H1 (cell line): ENCODE measurements around the gene JAK2. TPM values are rescaled to one million over a fixed set of nuclear protein-coding genes. Genes with fewer than 3 reads are reported as not detected.

ENCODE experiments used
- polyA plus RNA-seq, 7 experiments: library from polyadenylated mRNA; depleted of rRNA in 3 of 7; stranded (reverse) in 5 of 7; unstranded in 2 of 7; fragments of >200 nt in 5 of 7; fragments of 200-250 nt in 2 of 7; gene quantifications; 1 replicate in 5 of 7; 2 replicates in 1 of 7; 4 replicates in 1 of 7; pipeline versions ENCODE4 v1.2.1 to v1.2.3, GENCODE V29; 2011 to 2013; ENCODE audit warnings: missing spikeins in 2 of 7, mixed read lengths in 2 of 7
- total RNA-seq: library from RNA; stranded (reverse); fragmentation: NEBNext Ultra II Directional; extraction: Animal tissue kit (Norgen Biotek cat#: 25700); gene quantifications from 2 replicates; pipeline ENCODE4 v1.2.1, GENCODE V29; 2021

JAK2 gene
- total and polyA plus RNA-seq, 2 of the 8 experiments (the other 6 are each of a cell fraction or from before 2014, with no cell fraction given) = 0.50 to 2.1 TPM

Other genes starting within 250 kb of the JAK2 start
- 23.9 and 30.0 TPM in 2 replicates for gene AK3, start 244.1 kb upstream of the JAK2 start, total RNA-seq
- 7.8 and 8.9 TPM in 2 replicates for gene AK3, start 244.1 kb upstream of the JAK2 start, polyA plus RNA-seq (2011; rRNA removed)
- 29.5 and 29.7 TPM in 2 replicates for gene RCL1, start 192.3 kb upstream of the JAK2 start, total RNA-seq
- 21.0 and 24.0 TPM in 2 replicates for gene RCL1, start 192.3 kb upstream of the JAK2 start, polyA plus RNA-seq (2011; rRNA removed)
- not detected in 2 replicates for gene INSL6, start 200.4 kb downstream of the JAK2 start, total RNA-seq
- gene INSL6, start 200.4 kb downstream of the JAK2 start, polyA plus RNA-seq (2011; rRNA removed) = not detected in 2 replicates
- gene INSL4, start 246.1 kb downstream of the JAK2 start, total RNA-seq = not detected in 2 replicates
- gene INSL4, start 246.1 kb downstream of the JAK2 start, polyA plus RNA-seq (2011; rRNA removed) = not detected in 2 replicates